GM12878 (cell line): Measurements from ENCODE around the gene LSM3. TPM values are rescaled to one million over a fixed set of nuclear protein-coding genes. Genes with fewer than 3 reads are reported as not detected.

Experiments
- ATAC-seq: fragments of 200-7000 bp; cut with Tn5 transposase; 3 replicates; pipeline ENCODE4 v1.9.1; 2020; ENCODE audit warnings: mild to moderate bottlenecking, moderate library complexity
- BruUV-seq: library from RNA; stranded (reverse); fragments of 400-500 nt; replicated peaks from 2 replicates; lab custom pipeline; 2021; lab: Mats Ljungman, UMichigan
- CTCF ChIA-PET: fragments of 300-600 bp; sonication (Branson Sonifier 250); formaldehyde crosslinking; extraction: SDS; loops from one replicate; lab custom pipeline; 2021; ENCODE audit warnings: inconsistent platforms; lab: Yijun Ruan, JAX
- POLR2A ChIA-PET: fragments of 350-600 bp; formaldehyde crosslinking; extraction: SDS; loops from one replicate; lab custom pipeline; 2021; ENCODE audit warnings: inconsistent platforms; lab: Charles Lee
- RAD21 ChIA-PET: fragments of 300-600 bp; sonication (Branson Sonifier 250); formaldehyde crosslinking; loops from one replicate; lab custom pipeline; 2023; ENCODE audit warnings: antibody characterized with exemption; ENCODE audit not compliant: unreplicated experiment; lab: Charles Lee
- SMC1A ChIA-PET: fragments of 300-600 bp; sonication (Branson Sonifier 250); formaldehyde crosslinking; loops from one replicate; lab custom pipeline; 2023; ENCODE audit not compliant: unreplicated experiment, uncharacterized antibody; lab: Charles Lee
- DNase-seq: peaks from one replicate; pipeline ENCODE4 v3.0.0-alpha.2; 2011; ENCODE audit warnings: low read depth, low spot score
- FAIRE-seq: peaks from 3 replicates; lab custom pipeline; 2011; peaks lifted over from hg19 to GRCh38; lab: Jason Lieb, UNC
- H2AFZ ChIP-seq: 2 replicates; pipeline ENCODE4 v1.6.0; 2011; ENCODE audit warnings: low read depth, low read length, control low read depth; ENCODE audit not compliant: control insufficient read depth
- H3K27ac ChIP-seq: 2 replicates; pipeline ENCODE4 v1.5.1; 2011; ENCODE audit warnings: control low read depth; ENCODE audit not compliant: control insufficient read depth, insufficient read depth
- H3K27me3 ChIP-seq, 2 experiments: replicated peaks in 1 of 2; 2 replicates each; pipeline versions ENCODE4 v1.6.0 to v1.6.1; 2011; ENCODE audit warnings: low read length in 1 of 2; ENCODE audit not compliant: control insufficient read depth in 2 of 2, insufficient read depth in 2 of 2
- H3K36me3 ChIP-seq, 2 experiments: 2 replicates each; pipeline ENCODE4 v1.5.1; 2011; ENCODE audit warnings: low read length in 1 of 2; ENCODE audit not compliant: control insufficient read depth in 2 of 2, insufficient read depth in 2 of 2
- H3K4me1 ChIP-seq: 2 replicates; pipeline ENCODE4 v1.6.1; 2011; ENCODE audit warnings: mild to moderate bottlenecking, low read length, moderate library complexity, mixed read lengths; ENCODE audit not compliant: control insufficient read depth, insufficient read depth
- H3K4me2 ChIP-seq: 2 replicates; pipeline ENCODE4 v1.6.0; 2011; ENCODE audit warnings: control low read depth; ENCODE audit not compliant: control insufficient read depth, insufficient read depth
- H3K4me3 ChIP-seq: fragments of 200-600 bp; sonication (generic); 2 replicates; pipeline ENCODE4 v1.5.1; 2016
- H3K79me2 ChIP-seq: 2 replicates; pipeline ENCODE4 v1.6.0; 2011; ENCODE audit warnings: low read length; ENCODE audit not compliant: control insufficient read depth, insufficient read depth
- H3K9ac ChIP-seq: 2 replicates; pipeline ENCODE4 v1.8.0; 2011; ENCODE audit warnings: low read length, control low read depth, mixed read lengths; ENCODE audit not compliant: control insufficient read depth, insufficient read depth
- H3K9me3 ChIP-seq: replicated peaks from 3 replicates; pipeline ENCODE4 v1.5.1; 2011; ENCODE audit warnings: mild to moderate bottlenecking, low read length; ENCODE audit not compliant: control insufficient read depth, insufficient read depth
- H4K20me1 ChIP-seq: 2 replicates; pipeline ENCODE4 v1.6.0; 2011; ENCODE audit not compliant: control insufficient read depth, insufficient read depth
- ASH2L ChIP-seq: fragments of 300-600, 200-600 bp; sonication (generic); IDR thresholded peaks from 2 replicates; pipeline ENCODE4 v1.6.1; 2017; ENCODE audit warnings: low read depth, mild to moderate bottlenecking, borderline replicate concordance
- BCL3 ChIP-seq: IDR thresholded peaks from 2 replicates; pipeline ENCODE4 v1.6.1; 2011; ENCODE audit warnings: borderline replicate concordance, low read depth, mild to moderate bottlenecking, moderate library complexity, low read length; ENCODE audit not compliant: insufficient read depth, poor library complexity, severe bottlenecking
- CHD2 ChIP-seq: IDR thresholded peaks from 2 replicates; pipeline ENCODE4 v1.6.1; 2011; ENCODE audit warnings: low read depth, low read length, improper control_type of control experiment, borderline replicate concordance
- EP300 ChIP-seq, 2 experiments: fragments of 150-350 bp in 1 of 2; IDR thresholded peaks; 2 replicates each; pipeline ENCODE4 v1.6.1; 2011 to 2012; ENCODE audit warnings: low read depth in 2 of 2, low read length in 2 of 2, borderline replicate concordance in 1 of 2, improper control_type of control experiment in 1 of 2, inconsistent platforms in 1 of 2; ENCODE audit not compliant: control insufficient read depth in 1 of 2
- HDGF ChIP-seq: fragments of 450-650 bp; IDR thresholded peaks from 2 replicates; pipeline ENCODE4 v1.6.1; 2016; ENCODE audit warnings: antibody characterized with exemption
- LARP7 ChIP-seq: fragments of 450-650 bp; IDR thresholded peaks from 2 replicates; pipeline ENCODE4 v1.6.1; 2017; ENCODE audit warnings: mild to moderate bottlenecking
- MTA3 ChIP-seq: IDR thresholded peaks from 2 replicates; pipeline ENCODE4 v1.6.1; 2012; ENCODE audit warnings: low read length, inconsistent platforms, borderline replicate concordance
- MYC ChIP-seq: IDR thresholded peaks from 2 replicates; pipeline ENCODE4 v1.6.1; 2011; ENCODE audit warnings: mild to moderate bottlenecking, low read length, moderate library complexity, inconsistent platforms; ENCODE audit not compliant: insufficient read depth, insufficient replicate concordance, insufficient read length, severe bottlenecking
- POLR2AphosphoS2 ChIP-seq: IDR thresholded peaks from 2 replicates; pipeline ENCODE4 v1.6.1; 2011; ENCODE audit warnings: low read depth, mild to moderate bottlenecking, low read length, improper control_type of control experiment, moderate library complexity
- RB1 ChIP-seq: fragments of 450-650 bp; formaldehyde crosslinking; IDR thresholded peaks from 2 replicates; pipeline ENCODE4 v1.6.1; 2017; ENCODE audit warnings: mild to moderate bottlenecking, borderline replicate concordance
- RELA ChIP-seq: fragments of 450-650 bp; IDR thresholded peaks from 2 replicates; pipeline ENCODE4 v1.8.0; 2014; ENCODE audit warnings: borderline replicate concordance; ENCODE audit not compliant: partially characterized antibody
- SMAD5 ChIP-seq: IDR thresholded peaks from 2 replicates; pipeline ENCODE4 v1.6.1; 2016; ENCODE audit warnings: antibody characterized with exemption, low read depth
- SMC3 ChIP-seq: IDR thresholded peaks from 2 replicates; pipeline ENCODE4 v1.6.1; 2011; ENCODE audit warnings: low read length, improper control_type of control experiment, borderline replicate concordance
- SPI1 ChIP-seq: IDR thresholded peaks from 2 replicates; pipeline ENCODE4 v1.6.1; 2011; ENCODE audit warnings: low read depth, mild to moderate bottlenecking, low read length, moderate library complexity, borderline replicate concordance; ENCODE audit not compliant: insufficient read depth
- SREBF1 ChIP-seq: IDR thresholded peaks from 2 replicates; pipeline ENCODE4 v1.6.1; 2012; ENCODE audit warnings: mild to moderate bottlenecking, low read length
- SREBF2 ChIP-seq: IDR thresholded peaks from 2 replicates; pipeline ENCODE4 v1.6.1; 2012; ENCODE audit warnings: mild to moderate bottlenecking, low read length
- WGBS: methylation state at CpG from one replicate; pipeline ENCODE4 v1.1.6; 2016; ENCODE audit warnings: low lambda C conversion rate; ENCODE audit not compliant: insufficient replicate concordance, insufficient coverage; ENCODE audit errors: missing lambda C conversion rate; 5-methylcytosine and 5-hydroxymethylcytosine counted together
- in situ Hi-C: fragments of 300-500 bp; cut with MboI; formaldehyde crosslinking; loops from 9 replicates; pipeline ENCODE4 v1.14.3; 2018; ENCODE audit warnings: mixed read lengths
- intact Hi-C: fragments of 100-400 bp; cut with micrococcal nuclease; formaldehyde crosslinking; loops from one replicate; pipeline ENCODE4 v1.14.2; 2022; ENCODE audit not compliant: unreplicated experiment
- polyA plus RNA-seq, 11 experiments: library from polyadenylated mRNA; depleted of rRNA in 4 of 11; unstranded in 6 of 11; stranded (reverse) in 5 of 11; fragments of >200 nt; fragmentation: Nextera tagmentation in 4 of 11; fragmentation: Illumina TruSeq in 1 of 11; extraction: Ambion mirVana in 4 of 11; extraction: Trizol in 1 of 11; gene quantifications; 1 replicate in 1 of 11; 2 replicates in 10 of 11; pipeline versions ENCODE4 v1.2.1 to v1.2.3, GENCODE V29; 2011 to 2016; ENCODE audit warnings: inconsistent platforms in 2 of 11, missing spikeins in 2 of 11, low read depth in 1 of 11
- total RNA-seq, 4 experiments: library from RNA; depleted of rRNA in 3 of 4; stranded (reverse); fragments of >200 nt in 3 of 4; fragmentation: Illumina TruSeq in 1 of 4; extraction: Trizol in 1 of 4; gene quantifications; 2 replicates each; pipeline versions ENCODE4 v1.2.1 to v1.2.3, GENCODE V29; 2013 to 2021

The LSM3 gene
- total and polyA plus RNA-seq, 10 of the 15 experiments (the other 5 are each of a cell fraction or from before 2014, with no cell fraction given): 15.5 to 111 (median 29.1) TPM

GRCh38 chr3:14145236-14145635 lies 33.4 kb upstream of the LSM3 start:
- Histone ChIP-seq H3K4me2 (no peak overlapping the region; the same call in 1 of the 2 replicates), H3K4me1 (peaks cover 16% of the 10 kb centered on the region), H3K27ac (no peak overlapping the region), H3K4me3 (no peak overlapping the region)
- in situ Hi-C loops: no loop called here
- DNase-seq: no peak
- TF ChIP-seq ASH2L (no peak), SMAD5 (no peak), CHD2 (no peak), SREBF1 (no peak), BCL3 (no peak), LARP7 (no peak), HDGF (no peak), SREBF2 (no peak), SPI1 (no peak), RB1 (no peak), POLR2AphosphoS2 (no peak), MYC (no peak), SMC3 (no peak), RELA (no peak), EP300 (IDR thresholded peaks at IDR 0.05; ENCODE audit: borderline replicate concordance in 1 of 2, control insufficient read depth in 1 of 2, low read depth in 2 of 2, low read length in 2 of 2) (no peak), MTA3 (no peak)
- TF ChIP-seq, all 136 proteins: peak for 0
- H3K9ac ChIP-seq: no peak overlapping the region
- no peaks in the 10 kb centered on the region for H3K27me3 ChIP-seq
- no peak overlapping the region for H2AFZ ChIP-seq
- H3K9me3 ChIP-seq: no peaks in the 10 kb centered on the region
- H4K20me1 ChIP-seq: no peaks in the 10 kb centered on the region
- WGBS: 98% methylated on average over 9 of the region's 9 CpGs
- intact Hi-C loops: no loop called here
- ChIA-PET SMC1A (interaction anchor here (0.9 to 1.4 kb wide), 4 partner anchors 26 to 249 kb away, joined by 3 to 5 read pairs (median 4); partner anchors contain the start of genes LSM3 and XPC), CTCF (interaction anchor here (1.5 to 1.6 kb wide), 2 partner anchors 41 to 249 kb away, joined by 4 to 5 read pairs; no protein-coding TSS in a partner anchor), RAD21 (interaction anchor here (1.3 to 1.7 kb wide), 4 partner anchors 17 to 33 kb away, joined by 3 to 8 read pairs (median 5); partner anchors contain the start of genes CHCHD4 and XPC), POLR2A (interaction anchor here (1.5 to 2.9 kb wide), 2 partner anchors 20 to 33 kb away, joined by 6 to 10 read pairs; partner anchors contain the start of genes LSM3 and XPC)
- FAIRE-seq (no peak), ATAC-seq (no peak)
- peaks cover 8 to 10% of the 10 kb centered on the region in 2 experiments; a peak in 3 of 4 replicates for H3K36me3 ChIP-seq
- H3K79me2 ChIP-seq: no peaks in the 10 kb centered on the region
- BruUV-seq: no TSS peak
